ENCODE data around the gene ADGRB3.

- TF ChIP-seq, protein P1, sequence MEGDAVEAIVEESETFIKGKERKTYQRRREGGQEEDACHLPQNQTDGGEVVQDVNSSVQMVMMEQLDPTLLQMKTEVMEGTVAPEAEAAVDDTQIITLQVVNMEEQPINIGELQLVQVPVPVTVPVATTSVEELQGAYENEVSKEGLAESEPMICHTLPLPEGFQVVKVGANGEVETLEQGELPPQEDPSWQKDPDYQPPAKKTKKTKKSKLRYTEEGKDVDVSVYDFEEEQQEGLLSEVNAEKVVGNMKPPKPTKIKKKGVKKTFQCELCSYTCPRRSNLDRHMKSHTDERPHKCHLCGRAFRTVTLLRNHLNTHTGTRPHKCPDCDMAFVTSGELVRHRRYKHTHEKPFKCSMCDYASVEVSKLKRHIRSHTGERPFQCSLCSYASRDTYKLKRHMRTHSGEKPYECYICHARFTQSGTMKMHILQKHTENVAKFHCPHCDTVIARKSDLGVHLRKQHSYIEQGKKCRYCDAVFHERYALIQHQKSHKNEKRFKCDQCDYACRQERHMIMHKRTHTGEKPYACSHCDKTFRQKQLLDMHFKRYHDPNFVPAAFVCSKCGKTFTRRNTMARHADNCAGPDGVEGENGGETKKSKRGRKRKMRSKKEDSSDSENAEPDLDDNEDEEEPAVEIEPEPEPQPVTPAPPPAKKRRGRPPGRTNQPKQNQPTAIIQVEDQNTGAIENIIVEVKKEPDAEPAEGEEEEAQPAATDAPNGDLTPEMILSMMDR (IDR thresholded peaks at IDR 0.05; ENCODE audit: low read length) = no peak
- TF ChIP-seq EZH2 (optimal IDR thresholded peaks at IDR 0.05; ENCODE audit: low read depth, low read length) = no peak
Measured at GRCh38 chr6:68615938-68616337, 19.1 kb upstream of the ADGRB3 start.
